ENCODE data around the gene ELP4.

ELP4 gene

GRCh38 chr11:31824879-31825837, 315.6 kb downstream of the ELP4 start:
- DNase-seq (ENCODE audit: low spot score): no peak

GRCh38 chr11:31825838-31826484, 316.4 kb downstream of the ELP4 start:
- DNase-seq (ENCODE audit: low spot score): no peak

DNA sequence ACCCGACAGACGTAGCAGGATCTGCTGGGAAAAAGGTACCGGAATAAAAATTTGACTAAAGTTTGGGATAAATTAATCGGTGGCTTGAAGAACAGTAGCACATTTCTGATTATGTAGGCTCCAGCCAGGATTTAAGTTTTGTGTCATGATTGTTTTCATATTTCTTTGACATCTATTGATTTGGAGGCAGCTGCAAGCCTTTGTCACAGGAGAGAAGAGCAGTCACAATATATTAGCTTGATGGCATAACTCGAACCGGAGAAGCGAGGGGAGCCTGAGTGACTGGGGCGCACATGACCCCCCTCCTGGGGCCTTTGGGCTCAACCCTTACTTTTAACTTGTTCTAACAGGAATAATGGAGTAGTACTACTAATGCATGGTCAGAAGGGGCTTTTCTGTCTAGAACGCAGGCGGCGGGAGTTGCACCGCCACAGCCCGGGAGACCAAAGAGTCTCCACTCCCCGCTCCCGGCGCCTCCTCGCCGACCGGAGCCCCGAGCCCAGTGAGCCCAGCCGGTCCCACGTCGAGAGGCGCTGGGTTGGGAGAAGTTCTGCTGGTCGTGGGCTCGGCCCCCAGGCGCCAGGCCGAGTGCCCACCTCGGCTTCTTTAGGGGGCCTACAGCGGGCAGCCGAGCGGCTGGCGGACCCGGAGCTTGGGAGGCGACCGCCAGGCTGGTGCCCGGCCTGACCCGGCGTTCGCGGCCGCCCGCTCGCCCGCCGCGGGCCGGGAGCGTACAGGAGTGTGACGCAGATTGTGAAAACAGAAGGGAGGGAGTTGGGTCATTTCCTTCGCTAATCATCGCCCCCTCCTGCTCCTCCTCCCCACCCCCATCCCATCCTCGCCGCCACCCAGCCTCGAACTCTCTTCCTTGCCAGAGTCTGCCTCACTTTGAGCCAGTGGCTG, 317.2 kb downstream of the ELP4 start:
- no peak for DNase-seq (ENCODE audit: low spot score)

DNA sequence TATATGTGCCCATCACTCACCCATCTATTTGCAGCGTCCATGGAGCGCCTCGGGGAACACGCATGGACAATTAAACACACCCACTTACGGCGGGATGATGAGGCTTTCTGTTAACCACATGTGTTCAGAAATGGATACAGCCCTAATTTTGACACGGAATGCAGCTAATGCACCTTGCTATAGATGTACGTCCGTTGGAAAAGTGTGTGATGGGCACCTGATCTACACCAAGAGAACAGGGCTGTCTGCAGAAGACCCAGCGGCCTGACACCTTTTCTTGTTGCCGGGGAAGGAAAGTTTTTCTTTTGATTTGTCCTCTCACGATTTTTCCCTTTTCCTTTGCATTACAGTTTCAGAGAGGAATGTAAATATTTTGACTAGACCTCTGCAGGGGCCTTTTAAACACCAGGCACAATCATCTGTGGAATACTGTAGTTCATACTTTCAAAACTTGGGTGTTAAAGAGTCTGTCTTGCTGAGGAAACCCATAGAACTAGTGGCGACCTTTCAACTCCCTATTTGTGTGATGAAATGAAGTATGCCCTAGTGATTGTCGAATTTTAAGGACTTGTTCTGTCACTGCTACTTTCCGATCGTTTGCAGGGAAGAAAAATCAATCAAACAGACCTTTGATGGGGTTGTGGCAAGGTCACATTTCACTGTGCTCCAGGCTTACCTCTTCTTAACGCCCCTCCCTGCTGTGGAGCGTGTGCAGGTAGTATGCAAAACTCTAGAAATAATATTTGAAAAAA, 318.1 kb downstream of the ELP4 start:
- DNase-seq (ENCODE audit: low spot score): no peak

GRCh38 chr11:31828217-31828616, 318.6 kb downstream of the ELP4 start:
- DNase-seq (ENCODE audit: low spot score): no peak

- no peak for DNase-seq (ENCODE audit: low spot score)
These were observed 320.8 kb downstream of the ELP4 start for GRCh38 chr11:31830406-31830805.

GRCh38 chr11:31834237-31834636, 324.7 kb downstream of the ELP4 start:
- no peak for DNase-seq (ENCODE audit: low spot score)

Measured in hematopoietic multipotent progenitor cell treated with erythropoietin and hydrocortisone succinate and interleukin-3 and kit ligand, for 17 days (in vitro differentiated cells).